H9 (cell line): ENCODE measurements around the gene SDK2. TPM values are rescaled to one million over a fixed set of nuclear protein-coding genes. Genes with fewer than 3 reads are reported as not detected.

Experiments
- DNase-seq: peaks from one replicate; pipeline ENCODE4 v3.0.0-alpha.2; 2017
- H2AFZ ChIP-seq: one replicate; pipeline ENCODE4 v1.6.1; 2013; ENCODE audit warnings: mild to moderate bottlenecking, low read length, control low read depth, moderate library complexity
- H2AK5ac ChIP-seq: 2 replicates; pipeline ENCODE4 v1.6.1; 2013; ENCODE audit warnings: low read length, control low read depth, mixed read lengths; ENCODE audit not compliant: insufficient read length
- H2BK120ac ChIP-seq: one replicate; pipeline ENCODE4 v1.6.1; 2013; ENCODE audit warnings: low read depth, mild to moderate bottlenecking, low read length, control low read depth, inconsistent platforms; ENCODE audit not compliant: poor library complexity, severe bottlenecking
- H2BK12ac ChIP-seq: 2 replicates; pipeline ENCODE4 v1.6.1; 2013; ENCODE audit warnings: low read length, control low read depth, mixed read lengths, low read depth; ENCODE audit not compliant: insufficient read length
- H2BK15ac ChIP-seq: 2 replicates; pipeline ENCODE4 v1.6.1; 2013; ENCODE audit warnings: low read depth, low read length, control low read depth
- H2BK20ac ChIP-seq: one replicate; pipeline ENCODE4 v1.6.1; 2013; ENCODE audit warnings: low read depth, mild to moderate bottlenecking, low read length, control low read depth, inconsistent platforms; ENCODE audit not compliant: poor library complexity, severe bottlenecking
- H2BK5ac ChIP-seq: 2 replicates; pipeline ENCODE4 v1.6.1; 2013; ENCODE audit warnings: low read length, control low read depth, mixed read lengths; ENCODE audit not compliant: insufficient read length
- H3K14ac ChIP-seq: 2 replicates; pipeline ENCODE4 v1.6.1; 2013; ENCODE audit warnings: low read length, control low read depth; ENCODE audit not compliant: insufficient read depth
- H3K18ac ChIP-seq: 2 replicates; pipeline ENCODE4 v1.6.1; 2013; ENCODE audit warnings: low read depth, mild to moderate bottlenecking, mixed read lengths, low read length, control low read depth; ENCODE audit not compliant: insufficient read length
- H3K23ac ChIP-seq: 2 replicates; pipeline ENCODE4 v1.6.1; 2013; ENCODE audit warnings: low read length, control low read depth, mixed read lengths, low read depth; ENCODE audit not compliant: insufficient read length
- H3K23me2 ChIP-seq: 2 replicates; pipeline ENCODE4 v1.6.1; 2013; ENCODE audit warnings: low read depth, mild to moderate bottlenecking, mixed read lengths, low read length, control low read depth; ENCODE audit not compliant: insufficient read length, poor library complexity, severe bottlenecking
- H3K27ac ChIP-seq: 2 replicates; pipeline ENCODE4 v1.5.1; 2013; ENCODE audit warnings: low read length, control low read depth, mixed read lengths, low read depth; ENCODE audit not compliant: insufficient read length
- H3K27me3 ChIP-seq: 2 replicates; pipeline ENCODE4 v1.6.1; 2013; ENCODE audit warnings: low read length, control low read depth, inconsistent platforms; ENCODE audit not compliant: insufficient read depth
- H3K4ac ChIP-seq: 2 replicates; pipeline ENCODE4 v1.6.1; 2013; ENCODE audit warnings: low read depth, mild to moderate bottlenecking, control low read depth, inconsistent platforms, low read length, moderate library complexity
- H3K4me1 ChIP-seq: 2 replicates; pipeline ENCODE4 v1.6.1; 2013; ENCODE audit warnings: low read length, control low read depth, inconsistent platforms; ENCODE audit not compliant: insufficient read depth
- H3K4me2 ChIP-seq: 2 replicates; pipeline ENCODE4 v1.6.1; 2013; ENCODE audit warnings: low read length, control low read depth, mixed read lengths; ENCODE audit not compliant: insufficient read length, insufficient read depth
- H3K56ac ChIP-seq: 2 replicates; pipeline ENCODE4 v1.6.1; 2013; ENCODE audit warnings: low read depth, mild to moderate bottlenecking, mixed read lengths, low read length, control low read depth; ENCODE audit not compliant: insufficient read length
- H3K79me1 ChIP-seq: 2 replicates; pipeline ENCODE4 v1.6.1; 2013; ENCODE audit warnings: low read depth, mild to moderate bottlenecking, moderate library complexity, low read length, control low read depth, inconsistent platforms; ENCODE audit not compliant: insufficient read depth, poor library complexity, severe bottlenecking
- H3K79me2 ChIP-seq: 2 replicates; pipeline ENCODE4 v1.6.1; 2013; ENCODE audit warnings: low read length, control low read depth, inconsistent platforms; ENCODE audit not compliant: insufficient read depth
- H3K9ac ChIP-seq: 2 replicates; pipeline ENCODE4 v1.6.1; 2013; ENCODE audit warnings: low read length, control low read depth, mixed read lengths; ENCODE audit not compliant: insufficient read length; ENCODE audit errors: extremely low read depth
- H3K9me3 ChIP-seq: one replicate; pipeline ENCODE4 v1.6.1; 2013; ENCODE audit warnings: low read depth, low read length, inconsistent platforms; ENCODE audit not compliant: control insufficient read depth
- H3T11ph ChIP-seq: one replicate; pipeline ENCODE4 v1.6.1; 2013; ENCODE audit warnings: mild to moderate bottlenecking, low read length, control low read depth, inconsistent platforms
- H4K20me1 ChIP-seq: one replicate; pipeline ENCODE4 v1.6.1; 2013; ENCODE audit not compliant: control insufficient read depth, insufficient read length, insufficient read depth
- H4K5ac ChIP-seq: 2 replicates; pipeline ENCODE4 v1.6.1; 2013; ENCODE audit warnings: low read depth, mild to moderate bottlenecking, mixed read lengths, low read length, control low read depth; ENCODE audit not compliant: insufficient read length
- H4K8ac ChIP-seq: replicated peaks from 2 replicates; pipeline ENCODE4 v1.6.1; 2013; ENCODE audit warnings: low read length, control low read depth, mixed read lengths, low read depth; ENCODE audit not compliant: insufficient read length
- H4K91ac ChIP-seq: 2 replicates; pipeline ENCODE4 v1.6.1; 2013; ENCODE audit warnings: low read depth, mild to moderate bottlenecking, moderate library complexity, mixed read lengths, low read length, control low read depth; ENCODE audit not compliant: insufficient read length
- H3K27ac Mint-ChIP-seq, 3 experiments: 2 replicates in 2 of 3; 3 replicates in 1 of 3; pipeline ENCODE4 v1.8.0; 2020 to 2021; ENCODE audit warnings: mixed read lengths in 3 of 3, mild to moderate bottlenecking in 1 of 3, moderate library complexity in 1 of 3
- H3K27me3 Mint-ChIP-seq: 2 replicates; pipeline ENCODE4 v1.8.0; 2021; ENCODE audit warnings: low read depth, mild to moderate bottlenecking, moderate library complexity, mixed read lengths
- H3K36me3 Mint-ChIP-seq, 3 experiments: 2 replicates in 2 of 3; 3 replicates in 1 of 3; pipeline ENCODE4 v1.8.0; 2020 to 2021; ENCODE audit warnings: low read depth in 3 of 3, mixed read lengths in 3 of 3; ENCODE audit not compliant: insufficient read depth in 1 of 3
- H3K4me1 Mint-ChIP-seq, 2 experiments: 2 replicates each; pipeline ENCODE4 v1.8.0; 2020; ENCODE audit warnings: mixed read lengths in 2 of 2
- H3K4me3 Mint-ChIP-seq, 2 experiments: 2 replicates in 1 of 2; 3 replicates in 1 of 2; pipeline ENCODE4 v1.8.0; 2020 to 2021; ENCODE audit warnings: mild to moderate bottlenecking in 2 of 2, mixed read lengths in 2 of 2, moderate library complexity in 1 of 2
- H3K9me3 Mint-ChIP-seq, 2 experiments: 2 replicates in 1 of 2; 3 replicates in 1 of 2; pipeline ENCODE4 v1.8.0; 2020; ENCODE audit warnings: mild to moderate bottlenecking in 2 of 2, mixed read lengths in 2 of 2, moderate library complexity in 1 of 2
- WGBS: extraction: QIAGEN DNeasy Blood & Tissue Kit; methylation state at CpG from one replicate; pipeline ENCODE4 v1.1.7; 2013; ENCODE audit warnings: missing lambda C conversion rate, low lambda C conversion rate, mixed read lengths; ENCODE audit not compliant: insufficient read length; ENCODE audit errors: extremely low coverage; 5-methylcytosine and 5-hydroxymethylcytosine counted together
- total RNA-seq: library from RNA; stranded (reverse); gene quantifications from 2 replicates; pipeline ENCODE4 v1.2.1, GENCODE V29; 2021
- TF ChIP-seq, protein P1 (sequence below): fragments of 200-600 bp; sonication (generic); conservative IDR thresholded peaks from 3 replicates; pipeline ENCODE4 v1.8.0; 2021; ENCODE audit warnings: antibody characterized with exemption, mild to moderate bottlenecking

Gene SDK2
- total RNA-seq, 1 experiment from 2014 or later: 9.1 TPM

DNA sequence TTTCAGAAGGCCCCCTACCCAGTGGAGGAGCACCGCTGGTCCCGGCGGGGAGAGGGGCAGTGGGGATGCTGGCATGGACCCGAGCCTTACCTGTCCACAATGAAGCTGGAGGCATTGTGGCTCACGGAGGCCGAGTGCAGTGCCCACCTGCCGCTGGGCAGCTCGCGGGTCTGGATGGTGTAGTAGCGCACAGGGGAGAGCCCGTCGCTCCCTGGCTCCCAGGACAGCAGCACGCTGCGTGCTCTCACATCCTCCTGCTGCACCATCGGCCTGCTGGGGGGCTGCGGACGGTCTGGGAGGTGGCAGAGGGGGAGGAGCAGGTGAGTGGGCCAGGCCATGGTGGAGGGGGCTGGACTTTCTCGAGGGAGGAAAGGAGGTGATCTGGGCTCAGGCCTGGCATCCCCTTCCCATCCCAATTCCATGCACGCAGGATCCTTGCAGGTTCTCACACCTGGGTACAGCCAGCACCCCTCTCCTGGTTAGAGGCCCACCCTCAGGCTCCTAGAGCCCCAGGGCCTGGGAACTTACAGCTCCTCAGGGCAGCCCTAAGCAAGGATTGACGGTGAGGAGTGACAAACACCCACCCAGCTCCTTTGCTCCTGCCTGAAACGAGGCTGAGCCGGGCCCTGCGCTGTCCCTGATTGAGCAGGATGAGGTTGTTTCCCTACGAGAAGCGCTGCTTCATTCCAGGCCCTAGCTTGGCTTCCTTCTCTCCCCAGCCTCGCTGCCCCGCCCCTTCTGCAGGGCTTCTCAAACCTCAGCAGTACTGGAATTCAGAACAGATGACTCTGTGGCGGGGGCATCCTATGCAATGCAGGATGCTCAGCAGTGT is 256.3 kb downstream of the SDK2 start:
- H3K9me3 ChIP-seq: no peaks in the 10 kb centered on the region
- no peak overlapping the region for H3K4ac ChIP-seq
- no peak overlapping the region for H2BK12ac ChIP-seq
- no peak overlapping the region for H3K18ac ChIP-seq
- no peak overlapping the region for H2AFZ ChIP-seq
- no peaks in the 10 kb centered on the region for H4K20me1 ChIP-seq
- H2AK5ac ChIP-seq: no peak overlapping the region
- H3K4me1 ChIP-seq: no peaks in the 10 kb centered on the region; the same call in 1 of the 2 replicates
- no peak overlapping the region for H2BK15ac ChIP-seq
- TF ChIP-seq, protein P1, sequence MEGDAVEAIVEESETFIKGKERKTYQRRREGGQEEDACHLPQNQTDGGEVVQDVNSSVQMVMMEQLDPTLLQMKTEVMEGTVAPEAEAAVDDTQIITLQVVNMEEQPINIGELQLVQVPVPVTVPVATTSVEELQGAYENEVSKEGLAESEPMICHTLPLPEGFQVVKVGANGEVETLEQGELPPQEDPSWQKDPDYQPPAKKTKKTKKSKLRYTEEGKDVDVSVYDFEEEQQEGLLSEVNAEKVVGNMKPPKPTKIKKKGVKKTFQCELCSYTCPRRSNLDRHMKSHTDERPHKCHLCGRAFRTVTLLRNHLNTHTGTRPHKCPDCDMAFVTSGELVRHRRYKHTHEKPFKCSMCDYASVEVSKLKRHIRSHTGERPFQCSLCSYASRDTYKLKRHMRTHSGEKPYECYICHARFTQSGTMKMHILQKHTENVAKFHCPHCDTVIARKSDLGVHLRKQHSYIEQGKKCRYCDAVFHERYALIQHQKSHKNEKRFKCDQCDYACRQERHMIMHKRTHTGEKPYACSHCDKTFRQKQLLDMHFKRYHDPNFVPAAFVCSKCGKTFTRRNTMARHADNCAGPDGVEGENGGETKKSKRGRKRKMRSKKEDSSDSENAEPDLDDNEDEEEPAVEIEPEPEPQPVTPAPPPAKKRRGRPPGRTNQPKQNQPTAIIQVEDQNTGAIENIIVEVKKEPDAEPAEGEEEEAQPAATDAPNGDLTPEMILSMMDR: no peak
- H2BK20ac ChIP-seq: no peak overlapping the region
- no peak overlapping the region for H3K4me2 ChIP-seq
- Mint-ChIP-seq H3K4me1 (peaks cover 3 to 4% of the 10 kb centered on the region in 2 experiments; a peak in 3 of 4 replicates), H3K9me3 (no peaks in the 10 kb centered on the region), H3K27ac (peak overlapping the region in 1 of 3 experiments; percentile 77; a peak in 1 of 7 replicates), H3K27me3 (peaks cover 2% of the 10 kb centered on the region; the same call in 1 of the 2 replicates), H3K4me3 (no peak overlapping the region; a peak in 1 of 5 replicates), H3K36me3 (peaks cover 0 to 39% (median 5%) of the 10 kb centered on the region in 3 experiments; a peak in 3 of 7 replicates)
- DNase-seq: no peak
- H2BK5ac ChIP-seq: no peak overlapping the region
- no peak overlapping the region for H4K5ac ChIP-seq
- H3K79me2 ChIP-seq: no peaks in the 10 kb centered on the region
- H3T11ph ChIP-seq: no peak overlapping the region
- no peaks in the 10 kb centered on the region for H3K79me1 ChIP-seq
- no peak overlapping the region for H3K9ac ChIP-seq
- no peak overlapping the region for H3K14ac ChIP-seq
- H3K23me2 ChIP-seq: no peaks in the 10 kb centered on the region
- H4K91ac ChIP-seq: no peak overlapping the region
- no peak overlapping the region for H4K8ac ChIP-seq
- no peak overlapping the region for H2BK120ac ChIP-seq
- WGBS: no CpG with 5 or more reads among the region's 28 CpGs
- no peak overlapping the region for H3K27ac ChIP-seq
- H3K56ac ChIP-seq: no peak overlapping the region
- no peak overlapping the region for H3K23ac ChIP-seq
- H3K27me3 ChIP-seq: no peaks in the 10 kb centered on the region
